WTC11 (cell line): Measurements from ENCODE around the gene FSD2. TPM values are rescaled to one million over a fixed set of nuclear protein-coding genes. Genes with fewer than 3 reads are reported as not detected.

Experiments
- ATAC-seq: fragments of 200-7000 bp; cut with Tn5 transposase; 2 replicates; pipeline ENCODE4 v1.10.0; 2021; ENCODE audit warnings: mild to moderate bottlenecking, moderate library complexity
- CTCF ChIA-PET: fragments of 300-600 bp; sonication (Branson Sonifier 250); formaldehyde crosslinking; loops from one replicate; lab custom pipeline; 2021; ENCODE audit warnings: antibody characterized with exemption; lab: Charles Lee
- POLR2A ChIA-PET: fragments of 350-600 bp; sonication (Branson Sonifier 250); formaldehyde crosslinking; loops from one replicate; lab custom pipeline; 2021; ENCODE audit warnings: antibody characterized with exemption; lab: Charles Lee
- DNase-seq: peaks from one replicate; pipeline ENCODE4 v3.0.0; 2021; ENCODE audit warnings: low spot score
- H3K27ac Mint-ChIP-seq: 2 replicates; pipeline ENCODE4 v1.8.0; 2021; ENCODE audit warnings: mixed read lengths
- H3K27me3 Mint-ChIP-seq: 2 replicates; pipeline ENCODE4 v1.8.0; 2021; ENCODE audit warnings: low read depth, mild to moderate bottlenecking, moderate library complexity, mixed read lengths
- H3K36me3 Mint-ChIP-seq: 2 replicates; pipeline ENCODE4 v1.8.0; 2021; ENCODE audit warnings: mixed read lengths
- H3K4me1 Mint-ChIP-seq: 2 replicates; pipeline ENCODE4 v1.8.0; 2022; ENCODE audit warnings: mixed read lengths
- H3K4me3 Mint-ChIP-seq: 2 replicates; pipeline ENCODE4 v1.8.0; 2021; ENCODE audit warnings: mild to moderate bottlenecking, moderate library complexity, mixed read lengths
- H3K9me3 Mint-ChIP-seq: 2 replicates; pipeline ENCODE4 v1.8.0; 2021; ENCODE audit warnings: mixed read lengths
- CDX4 ChIP-seq: fragments of 250-450 bp; sonication (Bioruptor Pico); IDR thresholded peaks from 2 replicates; pipeline ENCODE4 v1.9.0; 2021; ENCODE audit warnings: moderate library complexity, mild to moderate bottlenecking, inconsistent platforms, borderline replicate concordance
- ELF4 ChIP-seq: sonication (generic); formaldehyde crosslinking; IDR thresholded peaks from 2 replicates; pipeline ENCODE4 v1.8.1; 2022; ENCODE audit warnings: low read depth, mild to moderate bottlenecking, moderate library complexity, missing genetic modification reagents
- GABPB1 ChIP-seq: sonication (generic); formaldehyde crosslinking; IDR thresholded peaks from 2 replicates; pipeline ENCODE4 v1.8.1; 2023; ENCODE audit warnings: mild to moderate bottlenecking, missing genetic modification reagents
- GRHL2 ChIP-seq: fragments of 250-450 bp; sonication (Bioruptor Pico); IDR thresholded peaks from 2 replicates; pipeline ENCODE4 v1.8.0; 2022; ENCODE audit warnings: mild to moderate bottlenecking, moderate library complexity; ENCODE audit not compliant: insufficient replicate concordance, severe bottlenecking
- MYBL2 ChIP-seq: sonication (generic); formaldehyde crosslinking; IDR thresholded peaks from 2 replicates; pipeline ENCODE4 v1.8.1; 2023; ENCODE audit warnings: mild to moderate bottlenecking, moderate library complexity, missing genetic modification reagents
- SOX15 ChIP-seq: fragments of 250-450 bp; sonication (Bioruptor Pico); IDR thresholded peaks from 2 replicates; pipeline ENCODE4 v1.9.0; 2021; ENCODE audit warnings: mild to moderate bottlenecking
- SP1 ChIP-seq: sonication (generic); formaldehyde crosslinking; conservative IDR thresholded peaks from 2 replicates; pipeline ENCODE4 v1.8.1; 2022; ENCODE audit warnings: missing genetic modification reagents
- TEAD4 ChIP-seq: sonication (generic); formaldehyde crosslinking; IDR thresholded peaks from 2 replicates; pipeline ENCODE4 v1.8.0; 2022; ENCODE audit warnings: mild to moderate bottlenecking, missing genetic modification reagents
- TP53 ChIP-seq: sonication (generic); formaldehyde crosslinking; IDR thresholded peaks from 2 replicates; pipeline ENCODE4 v1.8.1; 2023; ENCODE audit warnings: mild to moderate bottlenecking, missing genetic modification reagents
- USF2 ChIP-seq: sonication (generic); formaldehyde crosslinking; IDR thresholded peaks from 2 replicates; pipeline ENCODE4 v1.8.1; 2023; ENCODE audit warnings: mild to moderate bottlenecking, missing genetic modification reagents, moderate library complexity
- ZBTB43 ChIP-seq: sonication (generic); formaldehyde crosslinking; IDR thresholded peaks from 2 replicates; pipeline ENCODE4 v1.8.1; 2023; ENCODE audit warnings: mild to moderate bottlenecking, missing genetic modification reagents
- total RNA-seq: library from RNA; stranded (reverse); gene quantifications from 3 replicates; pipeline ENCODE4 v1.2.3, GENCODE V29; 2021
- TF ChIP-seq, protein P1 (sequence below): sonication (generic); formaldehyde crosslinking; IDR thresholded peaks from 2 replicates; pipeline ENCODE4 v1.8.0; 2022; ENCODE audit warnings: mild to moderate bottlenecking, missing genetic modification reagents
- TF ChIP-seq, protein P2 (sequence below): sonication (generic); formaldehyde crosslinking; IDR thresholded peaks from 2 replicates; pipeline ENCODE4 v1.8.1; 2023; ENCODE audit warnings: mild to moderate bottlenecking, missing genetic modification reagents
- TF ChIP-seq, protein P3 (sequence below): sonication (generic); formaldehyde crosslinking; conservative IDR thresholded peaks from 2 replicates; pipeline ENCODE4 v1.8.1; 2023; ENCODE audit warnings: mild to moderate bottlenecking, low read depth, missing genetic modification reagents, moderate library complexity
- TF ChIP-seq, protein P4 (sequence below): sonication (generic); formaldehyde crosslinking; IDR thresholded peaks from 2 replicates; pipeline ENCODE4 v1.8.1; 2022; ENCODE audit warnings: low read depth, mild to moderate bottlenecking, moderate library complexity, missing genetic modification reagents, borderline replicate concordance

The FSD2 gene
- total RNA-seq, 1 experiment from 2014 or later, result not detected

- TF ChIP-seq USF2 (CRISPR knock-in tag), result 0 out of 2 replicates have a peak, but pooled peaks have one; percentile 33
- no peak for TF ChIP-seq ELF4
- peak; percentile 26; the same call in 1 of the 2 replicates for TF ChIP-seq GABPB1
- TF ChIP-seq SP1 (CRISPR knock-in tag), result peak; percentile 47; the same call in 1 of the 2 replicates
- TF ChIP-seq, protein P1, sequence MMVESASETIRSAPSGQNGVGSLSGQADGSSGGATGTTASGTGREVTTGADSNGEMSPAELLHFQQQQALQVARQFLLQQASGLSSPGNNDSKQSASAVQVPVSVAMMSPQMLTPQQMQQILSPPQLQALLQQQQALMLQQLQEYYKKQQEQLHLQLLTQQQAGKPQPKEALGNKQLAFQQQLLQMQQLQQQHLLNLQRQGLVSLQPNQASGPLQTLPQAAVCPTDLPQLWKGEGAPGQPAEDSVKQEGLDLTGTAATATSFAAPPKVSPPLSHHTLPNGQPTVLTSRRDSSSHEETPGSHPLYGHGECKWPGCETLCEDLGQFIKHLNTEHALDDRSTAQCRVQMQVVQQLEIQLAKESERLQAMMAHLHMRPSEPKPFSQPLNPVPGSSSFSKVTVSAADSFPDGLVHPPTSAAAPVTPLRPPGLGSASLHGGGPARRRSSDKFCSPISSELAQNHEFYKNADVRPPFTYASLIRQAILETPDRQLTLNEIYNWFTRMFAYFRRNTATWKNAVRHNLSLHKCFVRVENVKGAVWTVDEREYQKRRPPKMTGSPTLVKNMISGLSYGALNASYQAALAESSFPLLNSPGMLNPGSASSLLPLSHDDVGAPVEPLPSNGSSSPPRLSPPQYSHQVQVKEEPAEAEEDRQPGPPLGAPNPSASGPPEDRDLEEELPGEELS (CRISPR knock-in tag), result peak; percentile 40; the same call in 1 of the 2 replicates
- TF ChIP-seq ZBTB43, result no peak
- TF ChIP-seq, protein P2, sequence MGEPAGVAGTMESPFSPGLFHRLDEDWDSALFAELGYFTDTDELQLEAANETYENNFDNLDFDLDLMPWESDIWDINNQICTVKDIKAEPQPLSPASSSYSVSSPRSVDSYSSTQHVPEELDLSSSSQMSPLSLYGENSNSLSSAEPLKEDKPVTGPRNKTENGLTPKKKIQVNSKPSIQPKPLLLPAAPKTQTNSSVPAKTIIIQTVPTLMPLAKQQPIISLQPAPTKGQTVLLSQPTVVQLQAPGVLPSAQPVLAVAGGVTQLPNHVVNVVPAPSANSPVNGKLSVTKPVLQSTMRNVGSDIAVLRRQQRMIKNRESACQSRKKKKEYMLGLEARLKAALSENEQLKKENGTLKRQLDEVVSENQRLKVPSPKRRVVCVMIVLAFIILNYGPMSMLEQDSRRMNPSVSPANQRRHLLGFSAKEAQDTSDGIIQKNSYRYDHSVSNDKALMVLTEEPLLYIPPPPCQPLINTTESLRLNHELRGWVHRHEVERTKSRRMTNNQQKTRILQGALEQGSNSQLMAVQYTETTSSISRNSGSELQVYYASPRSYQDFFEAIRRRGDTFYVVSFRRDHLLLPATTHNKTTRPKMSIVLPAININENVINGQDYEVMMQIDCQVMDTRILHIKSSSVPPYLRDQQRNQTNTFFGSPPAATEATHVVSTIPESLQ (CRISPR knock-in tag), result no peak
- no peak for TF ChIP-seq SOX15
- TF ChIP-seq TP53 (CRISPR knock-in tag), result no peak
Observed at GRCh38 chr15:82749951-82750830, 55.7 kb downstream of the FSD2 start (continued).

- Mint-ChIP-seq H3K36me3 (peaks cover 8% of the 10 kb centered on the region), H3K9me3 (no peaks in the 10 kb centered on the region), H3K27me3 (no peaks in the 10 kb centered on the region), H3K27ac (no peak overlapping the region), H3K4me3 (no peak overlapping the region), H3K4me1 (peaks cover 13% of the 10 kb centered on the region)
- DNase-seq (no peak), ATAC-seq (no peak)
- TF ChIP-seq, protein P2 (CRISPR knock-in tag), result no peak
- TF ChIP-seq, protein P3, sequence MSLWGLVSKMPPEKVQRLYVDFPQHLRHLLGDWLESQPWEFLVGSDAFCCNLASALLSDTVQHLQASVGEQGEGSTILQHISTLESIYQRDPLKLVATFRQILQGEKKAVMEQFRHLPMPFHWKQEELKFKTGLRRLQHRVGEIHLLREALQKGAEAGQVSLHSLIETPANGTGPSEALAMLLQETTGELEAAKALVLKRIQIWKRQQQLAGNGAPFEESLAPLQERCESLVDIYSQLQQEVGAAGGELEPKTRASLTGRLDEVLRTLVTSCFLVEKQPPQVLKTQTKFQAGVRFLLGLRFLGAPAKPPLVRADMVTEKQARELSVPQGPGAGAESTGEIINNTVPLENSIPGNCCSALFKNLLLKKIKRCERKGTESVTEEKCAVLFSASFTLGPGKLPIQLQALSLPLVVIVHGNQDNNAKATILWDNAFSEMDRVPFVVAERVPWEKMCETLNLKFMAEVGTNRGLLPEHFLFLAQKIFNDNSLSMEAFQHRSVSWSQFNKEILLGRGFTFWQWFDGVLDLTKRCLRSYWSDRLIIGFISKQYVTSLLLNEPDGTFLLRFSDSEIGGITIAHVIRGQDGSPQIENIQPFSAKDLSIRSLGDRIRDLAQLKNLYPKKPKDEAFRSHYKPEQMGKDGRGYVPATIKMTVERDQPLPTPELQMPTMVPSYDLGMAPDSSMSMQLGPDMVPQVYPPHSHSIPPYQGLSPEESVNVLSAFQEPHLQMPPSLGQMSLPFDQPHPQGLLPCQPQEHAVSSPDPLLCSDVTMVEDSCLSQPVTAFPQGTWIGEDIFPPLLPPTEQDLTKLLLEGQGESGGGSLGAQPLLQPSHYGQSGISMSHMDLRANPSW (CRISPR knock-in tag), result no peak
- TF ChIP-seq ELF4, result no peak
- TF ChIP-seq GRHL2 (CRISPR knock-in tag), result no peak
- TF ChIP-seq, protein P1 (CRISPR knock-in tag), result no peak
- TF ChIP-seq MYBL2 (CRISPR knock-in tag), result no peak
- TF ChIP-seq, protein P4, sequence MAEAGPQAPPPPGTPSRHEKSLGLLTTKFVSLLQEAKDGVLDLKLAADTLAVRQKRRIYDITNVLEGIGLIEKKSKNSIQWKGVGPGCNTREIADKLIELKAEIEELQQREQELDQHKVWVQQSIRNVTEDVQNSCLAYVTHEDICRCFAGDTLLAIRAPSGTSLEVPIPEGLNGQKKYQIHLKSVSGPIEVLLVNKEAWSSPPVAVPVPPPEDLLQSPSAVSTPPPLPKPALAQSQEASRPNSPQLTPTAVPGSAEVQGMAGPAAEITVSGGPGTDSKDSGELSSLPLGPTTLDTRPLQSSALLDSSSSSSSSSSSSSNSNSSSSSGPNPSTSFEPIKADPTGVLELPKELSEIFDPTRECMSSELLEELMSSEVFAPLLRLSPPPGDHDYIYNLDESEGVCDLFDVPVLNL (CRISPR knock-in tag), result no peak
- no peak for TF ChIP-seq TEAD4
- no peak for TF ChIP-seq CDX4 (CRISPR knock-in tag)
- no peak for TF ChIP-seq SOX15
- POLR2A ChIA-PET, result no interaction called here
- CTCF ChIA-PET, result no interaction called here
Observed at GRCh38 chr15:82748315-82748714, 57.6 kb downstream of the FSD2 start.
